IMR-90 (cell line): ENCODE data around the gene CNTRL. TPM values are rescaled to one million over a fixed set of nuclear protein-coding genes. Genes with fewer than 3 reads are reported as not detected.
A peak's percentile ranks its signal among the peaks of the same experiment; 100 is the strongest.

ENCODE experiments used
- ATAC-seq: fragments of 200-7000 bp; cut with Tn5 transposase; 2 replicates; pipeline ENCODE4 v1.9.1; 2020; ENCODE audit warnings: low read depth, mild to moderate bottlenecking, moderate library complexity
- BruUV-seq: library from RNA; stranded (reverse); fragments of 400-500 nt; replicated peaks from 2 replicates; lab custom pipeline; 2021; lab: Mats Ljungman, UMichigan
- CTCF ChIA-PET: fragments of 300-600 bp; formaldehyde crosslinking; extraction: SDS; loops from one replicate; lab custom pipeline; 2021; ENCODE audit warnings: antibody characterized with exemption; lab: Yijun Ruan, JAX
- POLR2A ChIA-PET: fragments of 300-600 bp; sonication (Branson Sonifier 250); formaldehyde crosslinking; loops from one replicate; lab custom pipeline; 2022; ENCODE audit warnings: antibody characterized with exemption; ENCODE audit not compliant: unreplicated experiment; lab: Charles Lee
- DNase-seq: peaks from one replicate; pipeline ENCODE4 v3.0.0; 2013
- H2AFZ ChIP-seq: replicated peaks from 2 replicates; pipeline ENCODE3; 2013; ENCODE audit warnings: low read length, mild to moderate bottlenecking; ENCODE audit not compliant: poor library complexity
- H2AK5ac ChIP-seq: 2 replicates; pipeline ENCODE4 v1.6.1; 2013; ENCODE audit warnings: low read depth, low read length, inconsistent platforms
- H2AK9ac ChIP-seq: replicated peaks from 2 replicates; pipeline ENCODE3; 2013; ENCODE audit warnings: mild to moderate bottlenecking, low read depth, low read length, moderate library complexity; ENCODE audit not compliant: poor library complexity
- H2BK120ac ChIP-seq: 2 replicates; pipeline ENCODE4 v1.6.1; 2013; ENCODE audit warnings: low read depth, low read length, inconsistent platforms
- H2BK15ac ChIP-seq: 3 replicates; pipeline ENCODE4 v1.6.1; 2013; ENCODE audit warnings: low read depth, low read length, inconsistent platforms
- H2BK20ac ChIP-seq: 2 replicates; pipeline ENCODE4 v1.6.1; 2013; ENCODE audit warnings: low read depth, mild to moderate bottlenecking, inconsistent platforms, low read length, moderate library complexity
- H2BK5ac ChIP-seq: 2 replicates; pipeline ENCODE4 v1.6.1; 2013; ENCODE audit warnings: mild to moderate bottlenecking, low read depth, low read length, inconsistent platforms; ENCODE audit not compliant: poor library complexity, severe bottlenecking
- H3K14ac ChIP-seq: replicated peaks from 2 replicates; pipeline ENCODE4 v1.6.1; 2013; ENCODE audit warnings: low read depth, low read length, inconsistent platforms
- H3K18ac ChIP-seq: 2 replicates; pipeline ENCODE4 v1.6.1; 2013; ENCODE audit warnings: low read depth, low read length, control low read depth
- H3K23ac ChIP-seq: 2 replicates; pipeline ENCODE4 v1.6.1; 2013; ENCODE audit warnings: low read depth, low read length, inconsistent platforms
- H3K27ac ChIP-seq: 2 replicates; pipeline ENCODE4 v1.5.1; 2013; ENCODE audit warnings: mild to moderate bottlenecking, control low read depth, low read length; ENCODE audit not compliant: insufficient read depth
- H3K27me3 ChIP-seq: 2 replicates; pipeline ENCODE4 v1.6.1; 2013; ENCODE audit warnings: low read length; ENCODE audit not compliant: control insufficient read depth, insufficient read depth
- H3K36me3 ChIP-seq: 2 replicates; pipeline ENCODE4 v1.6.1; 2013; ENCODE audit warnings: low read length, mixed read lengths; ENCODE audit not compliant: control insufficient read depth, insufficient read depth
- H3K4ac ChIP-seq: 2 replicates; pipeline ENCODE4 v1.6.1; 2013; ENCODE audit warnings: low read depth, low read length, inconsistent platforms
- H3K4me1 ChIP-seq: 2 replicates; pipeline ENCODE4 v1.6.1; 2013; ENCODE audit warnings: low read length, mixed read lengths; ENCODE audit not compliant: control insufficient read depth, insufficient read depth
- H3K4me2 ChIP-seq: 2 replicates; pipeline ENCODE4 v1.6.1; 2013; ENCODE audit warnings: low read depth, mild to moderate bottlenecking, control low read depth, low read length, moderate library complexity
- H3K4me3 ChIP-seq: 2 replicates; pipeline ENCODE4 v1.5.1; 2013; ENCODE audit warnings: low read depth, mild to moderate bottlenecking, control low read depth, low read length, moderate library complexity; ENCODE audit not compliant: insufficient read depth
- H3K56ac ChIP-seq: 2 replicates; pipeline ENCODE4 v1.6.1; 2013; ENCODE audit warnings: low read length, inconsistent platforms; ENCODE audit not compliant: insufficient read depth; ENCODE audit errors: extremely low read depth
- H3K79me1 ChIP-seq, 2 experiments: 2 replicates each; pipeline ENCODE4 v1.6.1; 2013; ENCODE audit warnings: low read length in 2 of 2, inconsistent platforms in 1 of 2, low read depth in 1 of 2
- H3K9ac ChIP-seq: 2 replicates; pipeline ENCODE4 v1.6.1; 2013; ENCODE audit warnings: low read depth, low read length, control low read depth
- H3K9me1 ChIP-seq: 2 replicates; pipeline ENCODE4 v1.6.1; 2013; ENCODE audit warnings: low read length, inconsistent platforms; ENCODE audit not compliant: insufficient read depth
- H3K9me3 ChIP-seq: 2 replicates; pipeline ENCODE4 v1.6.1; 2013; ENCODE audit warnings: low read length; ENCODE audit not compliant: control insufficient read depth, insufficient read depth
- H4K20me1 ChIP-seq: 2 replicates; pipeline ENCODE4 v1.6.1; 2013; ENCODE audit warnings: low read length, inconsistent platforms; ENCODE audit not compliant: insufficient read depth
- H4K5ac ChIP-seq: 2 replicates; pipeline ENCODE4 v1.6.1; 2013; ENCODE audit warnings: mild to moderate bottlenecking, low read depth, low read length, control low read depth
- H4K8ac ChIP-seq, 2 experiments: 2 replicates each; pipeline ENCODE4 v1.6.1; 2013; ENCODE audit warnings: low read depth in 2 of 2, low read length in 2 of 2, control low read depth in 1 of 2, inconsistent platforms in 1 of 2
- H4K91ac ChIP-seq: 2 replicates; pipeline ENCODE4 v1.6.1; 2013; ENCODE audit warnings: low read depth, low read length, inconsistent platforms; ENCODE audit not compliant: insufficient read depth
- CEBPB ChIP-seq: IDR thresholded peaks from 2 replicates; pipeline ENCODE4 v1.6.1; 2012; ENCODE audit warnings: low read depth, low read length, improper control_type of control experiment
- CTCF ChIP-seq: conservative IDR thresholded peaks from 2 replicates; pipeline ENCODE4 v1.5.1; 2012; ENCODE audit warnings: mild to moderate bottlenecking, low read depth, low read length, improper control_type of control experiment
- ELK1 ChIP-seq: fragments of 150-350 bp; IDR thresholded peaks from 2 replicates; pipeline ENCODE4 v1.6.1; 2016; ENCODE audit warnings: low read depth, mild to moderate bottlenecking, low read length, moderate library complexity, borderline replicate concordance
- FOS ChIP-seq: fragments of 150-350 bp; IDR thresholded peaks from 2 replicates; pipeline ENCODE4 v1.6.1; 2016; ENCODE audit warnings: low read depth, low read length
- MAFK ChIP-seq: IDR thresholded peaks from 2 replicates; pipeline ENCODE4 v1.6.1; 2012; ENCODE audit warnings: low read depth, low read length, improper control_type of control experiment
- RAD21 ChIP-seq: IDR thresholded peaks from 2 replicates; pipeline ENCODE4 v1.6.1; 2012; ENCODE audit warnings: low read length, improper control_type of control experiment
- USF2 ChIP-seq: fragments of 150-350 bp; IDR thresholded peaks from 2 replicates; pipeline ENCODE4 v1.6.1; 2017; ENCODE audit warnings: mild to moderate bottlenecking, antibody characterized with exemption, low read length, low read depth
- WGBS, 2 experiments: methylation state at CpG; one replicate each; pipeline versions ENCODE4 v1.1.5 to v1.1.7; 2013; ENCODE audit warnings: missing lambda C conversion rate in 2 of 2; ENCODE audit not compliant: insufficient read length in 1 of 2; ENCODE audit errors: extremely low coverage in 2 of 2; 5-methylcytosine and 5-hydroxymethylcytosine counted together
- dilution Hi-C: fragments of 300-500 bp; cut with HindIII; formaldehyde crosslinking; loops from one replicate; pipeline ENCODE4 v1.14.3; 2018; ENCODE audit warnings: low sequenced_read_pairs; ENCODE audit not compliant: unreplicated experiment
- in situ Hi-C: fragments of 300-500 bp; cut with MboI; formaldehyde crosslinking; loops from 3 replicates; pipeline ENCODE4 v1.14.3; 2019; ENCODE audit warnings: low sequenced_read_pairs, inconsistent platforms, mixed read lengths
- intact Hi-C: fragments of 100-400 bp; cut with micrococcal nuclease; formaldehyde crosslinking; loops from 2 replicates; pipeline ENCODE4 v1.10.0; 2022
- polyA plus RNA-seq, 3 experiments: library from polyadenylated mRNA; depleted of rRNA; stranded (reverse); fragments of >200 nt; gene quantifications; 2 replicates each; pipeline ENCODE4 v1.2.3, GENCODE V29; 2012; ENCODE audit warnings: low replicate concordance in 1 of 3
- total RNA-seq: library from RNA; depleted of rRNA; stranded (reverse); fragments of >200 nt; gene quantifications from 2 replicates; pipeline ENCODE4 v1.2.3, GENCODE V29; 2012

CNTRL gene
- total and polyA plus RNA-seq, 2 of the 4 experiments (the other 2 are of a cell fraction): 4.5 to 7.3 TPM

GRCh38 chr9:121179930-121180681 is 105.4 kb downstream of the CNTRL start:
- Histone ChIP-seq H2BK20ac (no peak overlapping the region), H3K36me3 (peaks cover 19% of the 10 kb centered on the region), H3K4me2 (no peak overlapping the region), H4K5ac (no peak overlapping the region; the same call in 1 of the 2 replicates), H3K27me3 (no peaks in the 10 kb centered on the region), H4K8ac (no peak overlapping the region), H3K4me1 (peaks cover 9% of the 10 kb centered on the region), H2BK5ac (no peak overlapping the region), H2AFZ (no peak overlapping the region), H2AK5ac (no peak overlapping the region), H3K9ac (no peak overlapping the region), H3K4ac (no peak overlapping the region), H2BK120ac (no peak overlapping the region), H3K56ac (no peak overlapping the region), H2BK15ac (no peak overlapping the region), H3K9me1 (no peaks in the 10 kb centered on the region), H3K23ac (no peak overlapping the region; the same call in 1 of the 2 replicates), H3K14ac (no peak overlapping the region), H2AK9ac (no peak overlapping the region), H3K27ac (no peak overlapping the region), H3K79me1 (peaks cover 30 to 59% of the 10 kb centered on the region in 2 experiments), H4K91ac (no peak overlapping the region), H4K20me1 (peaks cover 33% of the 10 kb centered on the region; the same call in 1 of the 2 replicates), H3K4me3 (no peak overlapping the region), H3K18ac (no peak overlapping the region), H3K9me3 (no peaks in the 10 kb centered on the region)
- intact Hi-C loops: no loop called here
- POLR2A ChIA-PET: no interaction called here
- WGBS, 2 experiments: 100% methylated on average over 2 of the region's 3 CpGs; no CpG with 5 or more reads in 1 of the 2 experiments
- DNase-seq (no peak), ATAC-seq (no peak)
- in situ Hi-C loops: no loop called here
- dilution Hi-C loops: no loop called here
- CTCF ChIA-PET: interaction anchor here (1.3 kb wide), 1 partner anchor 11 kb away, joined by 3 read pairs; no protein-coding TSS in a partner anchor
- TF ChIP-seq RAD21 (no peak), USF2 (no peak), MAFK (no peak), ELK1 (no peak), FOS (no peak), CEBPB (peak; percentile 29; the same call in 1 of the 2 replicates), CTCF (no peak)
- BruUV-seq: no TSS peak
